Measurements from ENCODE around the gene TIPIN.
"Not testable (repeated sequence)": the region's sequence is repeated elsewhere in the genome, so short reads cannot be mapped to it uniquely, and the experiment has no call there.

The TIPIN gene

DNA sequence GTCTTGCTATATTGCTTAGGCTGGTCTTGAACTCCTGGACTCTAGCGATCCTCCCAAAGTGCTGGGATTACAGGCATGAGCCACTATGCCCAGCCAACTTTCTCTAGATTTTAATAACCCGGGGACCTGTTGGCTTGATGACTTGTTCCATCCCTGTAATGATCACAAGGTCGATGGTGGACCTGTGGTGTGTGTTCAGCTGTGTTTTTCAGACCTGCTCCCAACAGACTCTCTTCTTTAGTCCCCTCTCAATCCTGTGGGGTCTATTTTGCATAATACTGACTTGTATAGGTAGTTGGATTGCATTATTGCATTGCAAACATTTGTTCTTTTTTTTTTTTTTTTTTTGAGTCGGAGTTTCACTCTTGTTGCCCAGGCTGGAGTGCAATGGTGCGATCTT is 32.1 kb upstream of the TIPIN start:
- Histone ChIP-seq H3K4me3 (ENCODE audit: low read depth in 1 of 2, low read length in 1 of 2) (peak overlapping the region; percentile 84 to 88), H3K4me1 (ENCODE audit: control insufficient read depth in 1 of 2, insufficient read depth in 1 of 2, low read depth in 1 of 2, low read length in 1 of 2) (peaks cover 60 to 64% of the 10 kb centered on the region in 2 experiments), H3K27ac (peak overlapping the region; percentile 95)

DNA sequence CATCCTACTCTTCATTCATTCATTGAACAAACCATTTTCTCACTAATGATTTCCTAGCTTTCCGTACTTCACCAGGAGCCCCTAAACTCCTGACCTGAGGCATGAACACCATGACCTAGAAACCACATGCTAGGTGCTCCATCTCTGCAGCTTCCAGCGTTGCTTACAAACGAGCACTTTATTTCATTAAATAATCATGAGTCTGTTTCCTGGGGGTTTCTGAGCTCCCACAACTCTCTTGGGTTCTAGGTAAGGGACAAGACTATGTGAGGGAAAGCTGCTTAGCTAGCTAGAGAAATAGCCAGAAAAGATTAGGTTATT is 31.5 kb upstream of the TIPIN start:
- TF ChIP-seq, protein P1, sequence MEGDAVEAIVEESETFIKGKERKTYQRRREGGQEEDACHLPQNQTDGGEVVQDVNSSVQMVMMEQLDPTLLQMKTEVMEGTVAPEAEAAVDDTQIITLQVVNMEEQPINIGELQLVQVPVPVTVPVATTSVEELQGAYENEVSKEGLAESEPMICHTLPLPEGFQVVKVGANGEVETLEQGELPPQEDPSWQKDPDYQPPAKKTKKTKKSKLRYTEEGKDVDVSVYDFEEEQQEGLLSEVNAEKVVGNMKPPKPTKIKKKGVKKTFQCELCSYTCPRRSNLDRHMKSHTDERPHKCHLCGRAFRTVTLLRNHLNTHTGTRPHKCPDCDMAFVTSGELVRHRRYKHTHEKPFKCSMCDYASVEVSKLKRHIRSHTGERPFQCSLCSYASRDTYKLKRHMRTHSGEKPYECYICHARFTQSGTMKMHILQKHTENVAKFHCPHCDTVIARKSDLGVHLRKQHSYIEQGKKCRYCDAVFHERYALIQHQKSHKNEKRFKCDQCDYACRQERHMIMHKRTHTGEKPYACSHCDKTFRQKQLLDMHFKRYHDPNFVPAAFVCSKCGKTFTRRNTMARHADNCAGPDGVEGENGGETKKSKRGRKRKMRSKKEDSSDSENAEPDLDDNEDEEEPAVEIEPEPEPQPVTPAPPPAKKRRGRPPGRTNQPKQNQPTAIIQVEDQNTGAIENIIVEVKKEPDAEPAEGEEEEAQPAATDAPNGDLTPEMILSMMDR (IDR thresholded peaks at IDR 0.05), result no peak
- H3K27ac ChIP-seq, result peak overlapping the region; percentile 95
- no peaks in the 10 kb centered on the region for H3K9me3 ChIP-seq
- H3K4me1 ChIP-seq (ENCODE audit: control insufficient read depth in 1 of 2, insufficient read depth in 1 of 2, low read depth in 1 of 2, low read length in 1 of 2), result peaks cover 54 to 58% of the 10 kb centered on the region in 2 experiments
- no peaks in the 10 kb centered on the region for H3K27me3 ChIP-seq
- H3K4me3 ChIP-seq (ENCODE audit: low read depth in 1 of 2, low read length in 1 of 2), result peak overlapping the region; percentile 84 to 88
- H3K36me3 ChIP-seq, result no peaks in the 10 kb centered on the region

More for the DNA sequence above, 32.1 kb upstream of the TIPIN start:
- H3K27me3 ChIP-seq, result no peaks in the 10 kb centered on the region
- TF ChIP-seq, protein P1 (IDR thresholded peaks at IDR 0.05), result no peak
- no peaks in the 10 kb centered on the region for H3K9me3 ChIP-seq
- H3K36me3 ChIP-seq, result no peaks in the 10 kb centered on the region

DNA sequence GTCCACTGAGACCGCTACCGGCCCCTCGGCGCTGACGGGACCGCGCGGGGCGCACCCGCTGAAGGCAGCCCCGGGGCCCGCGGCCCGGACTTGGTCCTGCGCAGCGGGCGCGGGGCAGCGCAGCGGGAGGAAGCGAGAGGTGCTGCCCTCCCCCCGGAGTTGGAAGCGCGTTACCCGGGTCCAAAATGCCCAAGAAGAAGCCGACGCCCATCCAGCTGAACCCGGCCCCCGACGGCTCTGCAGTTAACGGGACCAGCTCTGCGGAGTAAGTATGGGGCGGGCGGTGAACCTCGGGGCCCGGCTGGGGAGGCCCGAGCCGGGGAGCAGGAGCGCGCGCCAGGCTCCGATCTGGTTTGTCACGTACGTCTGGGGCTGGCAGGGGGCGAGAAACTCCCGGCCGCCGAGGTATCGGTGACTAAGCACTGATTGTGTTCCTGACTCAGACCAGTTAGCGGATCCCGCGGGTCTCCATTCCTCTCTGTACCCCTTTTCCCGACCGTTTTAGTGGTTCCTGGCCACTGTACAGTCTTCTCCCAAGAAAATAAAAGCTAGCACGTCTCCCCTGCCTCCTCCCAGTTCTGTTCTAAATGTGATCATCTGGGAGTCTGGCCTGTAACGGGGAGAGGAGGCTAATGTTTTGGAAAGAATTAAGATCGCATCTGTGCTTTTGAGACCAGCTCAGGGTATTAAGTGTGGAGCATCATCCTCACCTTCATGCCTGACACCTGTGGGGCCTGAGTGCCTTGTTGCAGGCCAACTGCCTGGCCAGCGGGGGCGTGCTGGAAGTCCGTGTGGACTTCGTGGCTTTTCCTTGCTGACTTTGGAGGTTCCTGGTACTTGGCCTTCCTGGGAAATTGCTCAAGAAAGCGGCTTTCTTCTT is 30.9 kb upstream of the TIPIN start:
- TF ChIP-seq, protein P1 (IDR thresholded peaks at IDR 0.05), result peak; percentile 22
- H3K36me3 ChIP-seq, result no peaks in the 10 kb centered on the region
- H3K27me3 ChIP-seq, result no peaks in the 10 kb centered on the region
- no peaks in the 10 kb centered on the region for H3K9me3 ChIP-seq
- H3K27ac ChIP-seq, result peak overlapping the region; percentile 95
- H3K4me3 ChIP-seq (ENCODE audit: low read depth in 1 of 2, low read length in 1 of 2), result peak overlapping the region; percentile 84 to 88
- H3K4me1 ChIP-seq (ENCODE audit: control insufficient read depth in 1 of 2, insufficient read depth in 1 of 2, low read depth in 1 of 2, low read length in 1 of 2), result peaks cover 51 to 55% of the 10 kb centered on the region in 2 experiments

DNA sequence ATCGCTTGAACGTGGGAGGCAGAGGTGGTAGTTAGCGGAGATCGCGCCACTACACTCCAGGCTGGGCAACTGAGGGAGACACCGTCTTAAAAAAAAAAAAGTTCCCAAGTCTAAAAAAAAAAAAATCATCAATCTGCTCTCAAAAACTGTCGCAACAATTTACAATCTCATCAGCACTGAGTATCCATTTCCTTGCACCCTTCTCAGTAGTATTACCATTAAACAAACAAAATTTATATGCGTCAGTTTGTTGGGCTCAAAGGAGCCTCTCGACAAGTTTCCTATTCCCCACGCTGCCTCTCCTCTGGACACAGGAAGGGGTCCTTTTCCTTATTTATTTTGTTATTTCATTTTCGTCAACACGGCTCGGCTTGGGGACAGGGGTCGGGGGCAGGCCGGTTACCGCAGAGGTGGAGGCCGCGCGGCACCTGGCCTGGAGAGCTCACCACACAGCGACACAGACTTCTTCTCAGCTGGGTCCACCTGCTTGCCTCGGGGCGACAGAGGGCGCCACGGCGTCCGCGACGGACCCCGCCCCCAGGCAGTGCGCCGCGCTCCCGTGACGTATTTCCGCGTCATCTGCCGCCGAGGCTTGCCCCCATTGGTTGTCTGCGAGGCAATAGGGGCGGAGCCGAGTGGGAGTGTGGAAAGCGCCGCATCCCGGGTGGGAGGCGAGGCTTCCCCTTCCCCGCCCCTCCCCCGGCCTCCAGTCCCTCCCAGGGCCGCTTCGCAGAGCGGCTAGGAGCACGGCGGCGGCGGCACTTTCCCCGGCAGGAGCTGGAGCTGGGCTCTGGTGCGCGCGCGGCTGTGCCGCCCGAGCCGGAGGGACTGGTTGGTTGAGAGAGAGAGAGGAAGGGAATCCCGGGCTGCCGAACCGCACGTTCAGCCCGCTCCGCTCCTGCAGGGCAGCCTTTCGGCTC is 30.0 kb upstream of the TIPIN start, which contains the start of gene MAP2K1:
Gene MAP2K1, plus strand, starts transcription at position 709 of the 920 bp plus-strand sequence. CDS start 436 bp downstream, outside the sequence.
- no peaks in the 10 kb centered on the region for H3K36me3 ChIP-seq
- peaks cover 49 to 51% of the 10 kb centered on the region in 2 experiments for H3K4me1 ChIP-seq (ENCODE audit: control insufficient read depth in 1 of 2, insufficient read depth in 1 of 2, low read depth in 1 of 2, low read length in 1 of 2)
- H3K4me3 ChIP-seq (ENCODE audit: low read depth in 1 of 2, low read length in 1 of 2), result peak within 1 kb of the TSS; percentile 84 to 88
- no peaks in the 10 kb centered on the region for H3K27me3 ChIP-seq
- peak within 1 kb of the TSS; percentile 95 for H3K27ac ChIP-seq
- no peaks in the 10 kb centered on the region for H3K9me3 ChIP-seq
- TF ChIP-seq, protein P1 (IDR thresholded peaks at IDR 0.05), result peak; percentile 90

DNA sequence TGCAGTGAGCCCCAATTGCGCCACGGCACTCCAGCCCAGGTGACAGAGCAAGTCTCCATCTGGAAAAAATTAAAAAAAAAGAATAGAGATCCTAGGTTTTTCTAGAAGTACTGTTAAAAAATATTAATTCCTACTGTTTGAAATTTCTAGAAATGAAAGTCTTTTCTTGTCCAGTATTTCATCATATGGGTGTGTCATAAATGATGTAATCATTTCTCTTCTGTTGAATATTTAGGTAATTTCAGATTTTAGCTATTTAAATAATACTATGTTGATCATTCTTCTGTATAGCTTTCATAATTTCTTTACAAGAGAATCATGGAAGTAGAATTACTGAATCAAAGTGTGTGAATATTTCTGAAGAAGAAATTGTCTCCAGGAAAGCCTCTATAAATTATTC is 24.9 kb upstream of the TIPIN start:
- H3K4me3 ChIP-seq (ENCODE audit: low read depth in 1 of 2, low read length in 1 of 2); H3K27me3 ChIP-seq; H3K36me3 ChIP-seq; H3K9me3 ChIP-seq; H3K4me1 ChIP-seq (ENCODE audit: control insufficient read depth in 1 of 2, insufficient read depth in 1 of 2, low read depth in 1 of 2, low read length in 1 of 2); H3K27ac ChIP-seq: not testable (repeated sequence)
